Neuron (in vitro differentiated cells): ENCODE data around the gene ZNF124.

Experiments used
- H2AFZ ChIP-seq: one replicate; pipeline ENCODE4 v1.6.1; 2013; ENCODE audit warnings: low read depth, mild to moderate bottlenecking, inconsistent platforms, low read length, moderate library complexity
- H3K27me3 ChIP-seq: one replicate; pipeline ENCODE4 v1.6.1; 2013; ENCODE audit warnings: low read length; ENCODE audit not compliant: insufficient read depth
- H3K36me3 ChIP-seq: one replicate; pipeline ENCODE4 v1.6.1; 2013; ENCODE audit warnings: low read length; ENCODE audit not compliant: insufficient read depth
- H3K4me1 ChIP-seq: one replicate; pipeline ENCODE4 v1.6.1; 2013; ENCODE audit warnings: low read length; ENCODE audit not compliant: insufficient read depth
- H3K4me3 ChIP-seq: 2 replicates; pipeline ENCODE4 v1.5.1; 2013; ENCODE audit warnings: mild to moderate bottlenecking, low read length, moderate library complexity
- H3K9me3 ChIP-seq: one replicate; pipeline ENCODE4 v1.6.1; 2013; ENCODE audit warnings: low read length

The ZNF124 gene

GRCh38 chr1:247115545-247115944 lies 56.3 kb downstream of the ZNF124 start:
- Histone ChIP-seq H3K4me3 (no peak overlapping the region), H3K27me3 (no peaks in the 10 kb centered on the region), H3K36me3 (no peaks in the 10 kb centered on the region), H3K9me3 (no peaks in the 10 kb centered on the region), H3K4me1 (peaks cover 6% of the 10 kb centered on the region), H2AFZ (no peak overlapping the region)

- Histone ChIP-seq H3K9me3 (no peaks in the 10 kb centered on the region), H2AFZ (no peak overlapping the region), H3K4me1 (peaks cover 6% of the 10 kb centered on the region), H3K4me3 (no peak overlapping the region), H3K27me3 (no peaks in the 10 kb centered on the region), H3K36me3 (no peaks in the 10 kb centered on the region)
Observed at GRCh38 chr1:247115141-247115510, 56.7 kb downstream of the ZNF124 start.

GRCh38 chr1:247114351-247115140 lies 57.3 kb downstream of the ZNF124 start:
- Histone ChIP-seq H3K4me1 (peaks cover 6% of the 10 kb centered on the region), H3K9me3 (no peaks in the 10 kb centered on the region), H3K27me3 (no peaks in the 10 kb centered on the region), H3K4me3 (no peak overlapping the region), H2AFZ (no peak overlapping the region), H3K36me3 (no peaks in the 10 kb centered on the region)

GRCh38 chr1:247113733-247114271 lies 58.0 kb downstream of the ZNF124 start:
- H2AFZ ChIP-seq: no peak overlapping the region
- H3K36me3 ChIP-seq: no peaks in the 10 kb centered on the region
- H3K4me1 ChIP-seq: peaks cover 6% of the 10 kb centered on the region
- no peaks in the 10 kb centered on the region for H3K27me3 ChIP-seq
- no peak overlapping the region for H3K4me3 ChIP-seq
- H3K9me3 ChIP-seq: no peaks in the 10 kb centered on the region

DNA sequence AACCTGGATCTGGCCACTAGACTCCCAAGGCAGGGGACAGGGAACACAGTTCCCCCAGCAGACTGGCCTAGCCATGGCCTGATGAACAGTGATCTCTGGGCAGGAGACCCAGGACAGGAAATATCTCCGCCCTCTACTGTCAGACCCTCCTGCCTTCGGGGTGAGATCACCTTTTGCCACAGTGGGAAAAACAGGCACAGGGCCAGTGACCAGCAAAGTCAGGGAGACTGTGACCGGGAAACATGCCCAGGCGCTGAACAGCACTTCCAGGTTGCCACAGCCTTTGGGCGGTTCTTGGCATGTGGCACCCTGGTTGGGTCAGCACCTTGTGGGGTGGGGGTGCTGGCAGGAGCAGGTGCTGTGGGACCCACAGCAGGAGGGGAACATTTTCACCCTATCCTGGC lies 58.7 kb downstream of the ZNF124 start:
- H3K4me3 ChIP-seq: no peak overlapping the region
- H3K4me1 ChIP-seq: peaks cover 6% of the 10 kb centered on the region
- no peaks in the 10 kb centered on the region for H3K9me3 ChIP-seq
- no peaks in the 10 kb centered on the region for H3K36me3 ChIP-seq
- H2AFZ ChIP-seq: no peak overlapping the region
- no peaks in the 10 kb centered on the region for H3K27me3 ChIP-seq

GRCh38 chr1:247112479-247112781 lies 59.4 kb downstream of the ZNF124 start:
- Histone ChIP-seq H3K27me3 (no peaks in the 10 kb centered on the region), H3K9me3 (no peaks in the 10 kb centered on the region), H3K4me3 (peak overlapping the region; percentile 54), H3K36me3 (no peaks in the 10 kb centered on the region), H3K4me1 (peaks cover 6% of the 10 kb centered on the region), H2AFZ (peak overlapping the region; percentile 98)

DNA sequence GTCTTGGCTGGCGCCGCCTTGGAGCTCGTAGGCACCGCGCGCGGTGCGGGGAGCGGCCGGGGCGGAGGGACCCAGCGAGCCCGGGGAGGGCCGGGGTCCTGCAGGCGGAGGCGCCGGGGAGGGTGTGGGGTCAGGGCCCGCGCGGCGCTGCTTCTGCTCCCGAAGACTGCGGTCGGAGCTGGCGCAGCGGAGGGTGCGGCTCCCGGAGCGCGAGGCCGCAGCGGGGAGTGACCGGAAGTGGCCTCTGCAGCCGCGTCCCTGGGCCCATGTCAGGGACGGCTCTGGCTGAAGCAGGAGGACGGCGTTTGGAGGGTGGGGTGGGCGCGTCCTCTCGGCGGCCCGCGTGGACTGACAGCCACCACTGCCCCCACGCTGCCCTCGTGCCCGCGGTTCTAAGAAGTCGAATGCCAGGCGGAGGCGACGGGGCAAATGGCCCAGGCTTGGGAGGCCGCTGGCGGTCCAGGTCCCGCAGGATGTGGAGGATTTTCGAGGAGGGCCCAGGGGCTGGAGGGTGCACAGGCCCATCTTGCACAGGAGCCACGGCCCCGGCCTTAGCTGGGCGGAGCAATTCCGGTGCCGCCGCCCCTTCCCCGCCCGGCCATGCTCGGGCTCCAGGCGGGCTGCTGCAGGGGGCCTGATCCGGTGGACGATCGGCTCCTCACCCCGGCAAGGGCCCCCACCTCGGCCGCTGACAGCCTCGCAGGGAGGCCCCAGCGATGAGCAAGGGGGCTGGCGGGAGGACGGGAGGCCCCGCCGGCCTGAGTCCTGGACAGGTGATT lies 59.9 kb downstream of the ZNF124 start:
- no peaks in the 10 kb centered on the region for H3K36me3 ChIP-seq
- H3K4me1 ChIP-seq: peaks cover 6% of the 10 kb centered on the region
- H2AFZ ChIP-seq: peak overlapping the region; percentile 98
- H3K27me3 ChIP-seq: no peaks in the 10 kb centered on the region
- peak overlapping the region; percentile 54 for H3K4me3 ChIP-seq
- no peaks in the 10 kb centered on the region for H3K9me3 ChIP-seq

DNA sequence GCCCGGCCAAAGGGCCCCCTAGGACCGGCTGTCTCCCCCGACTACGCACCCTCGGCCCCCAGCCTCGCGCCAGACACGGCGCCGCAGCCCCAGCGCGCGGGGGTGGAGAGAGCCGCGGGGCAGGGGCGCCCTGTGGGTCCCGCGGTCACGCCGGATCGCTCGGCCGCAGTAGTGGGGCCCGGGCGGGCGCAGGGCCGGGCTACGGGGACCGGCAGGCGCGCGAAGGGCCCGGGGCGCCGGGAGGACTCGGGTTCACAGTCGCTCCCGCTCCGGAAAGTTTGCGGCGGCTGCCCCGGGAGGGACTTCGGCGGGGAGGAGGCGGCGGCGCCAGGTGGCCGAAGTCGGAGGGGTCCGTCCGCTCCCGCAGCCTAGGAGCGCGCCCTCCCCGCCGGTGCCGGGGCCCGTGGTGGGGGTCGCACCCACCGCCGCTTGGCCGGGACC lies 60.5 kb downstream of the ZNF124 start:
- Histone ChIP-seq H3K4me1 (peaks cover 6% of the 10 kb centered on the region), H2AFZ (peak overlapping the region; percentile 98), H3K27me3 (no peaks in the 10 kb centered on the region), H3K4me3 (peak overlapping the region; percentile 54), H3K9me3 (peaks cover 1% of the 10 kb centered on the region), H3K36me3 (no peaks in the 10 kb centered on the region)

DNA sequence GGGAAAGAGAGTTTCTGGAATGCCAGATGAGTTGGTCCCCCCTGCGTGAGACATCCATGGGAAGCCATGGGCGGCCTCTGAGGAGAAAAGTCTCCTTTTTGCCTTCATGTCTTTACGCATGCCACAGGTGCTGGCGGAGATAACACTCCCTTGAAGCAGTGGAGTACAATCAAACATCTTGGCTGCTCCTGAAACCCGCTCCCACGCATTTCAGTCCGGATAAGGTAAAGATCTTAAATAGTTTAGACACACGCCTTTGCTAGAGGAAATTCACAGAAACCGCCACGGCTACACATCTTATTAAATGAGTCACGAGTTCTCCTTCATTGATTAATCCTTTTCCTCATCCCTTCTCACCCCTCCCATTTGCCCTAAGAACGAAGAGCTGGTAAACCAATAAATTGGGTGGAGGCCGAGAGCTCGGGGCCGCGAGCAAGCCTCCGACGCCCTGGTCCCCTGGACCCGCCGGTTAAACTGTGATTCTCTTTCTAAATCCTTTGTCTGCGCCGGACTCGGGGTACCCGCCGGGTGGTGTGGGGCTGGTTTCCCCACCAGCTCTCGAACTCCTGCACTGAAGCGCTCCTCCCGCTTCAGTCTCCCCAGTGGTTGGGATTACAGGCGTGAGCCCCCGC lies 61.1 kb downstream of the ZNF124 start:
- Histone ChIP-seq H2AFZ (peak overlapping the region; percentile 98), H3K36me3 (no peaks in the 10 kb centered on the region), H3K4me1 (peaks cover 6% of the 10 kb centered on the region), H3K27me3 (no peaks in the 10 kb centered on the region), H3K9me3 (peaks cover 1% of the 10 kb centered on the region), H3K4me3 (peak overlapping the region; percentile 54)

- peaks cover 14% of the 10 kb centered on the region for H3K4me1 ChIP-seq
Observed at GRCh38 chr1:247107694-247108093, 64.1 kb downstream of the ZNF124 start.

GRCh38 chr1:247105966-247106365 lies 65.9 kb downstream of the ZNF124 start:
- no peaks in the 10 kb centered on the region for H3K27me3 ChIP-seq
- peaks cover 8% of the 10 kb centered on the region for H3K4me1 ChIP-seq
- H3K4me3 ChIP-seq: no peak overlapping the region
- H3K9me3 ChIP-seq: peaks cover 15% of the 10 kb centered on the region
- no peak overlapping the region for H2AFZ ChIP-seq
- H3K36me3 ChIP-seq: peaks cover 17% of the 10 kb centered on the region

More at GRCh38 chr1:247107694-247108093, 64.1 kb downstream of the ZNF124 start:
- H2AFZ ChIP-seq: no peak overlapping the region
- H3K36me3 ChIP-seq: no peaks in the 10 kb centered on the region
- H3K27me3 ChIP-seq: no peaks in the 10 kb centered on the region
- H3K4me3 ChIP-seq: no peak overlapping the region
- peaks cover 3% of the 10 kb centered on the region for H3K9me3 ChIP-seq
